ENCODE results near the gene FEM1B. TPM values are rescaled to one million over a fixed set of nuclear protein-coding genes. Genes with fewer than 3 reads are reported as not detected.
A peak's percentile ranks its signal among the peaks of the same experiment; 100 is the strongest.

FEM1B gene
- total and polyA plus RNA-seq, 2 of the 8 experiments (the other 6 are each of a cell fraction or from before 2014, with no cell fraction given): 36.1 to 83.8 TPM

DNA sequence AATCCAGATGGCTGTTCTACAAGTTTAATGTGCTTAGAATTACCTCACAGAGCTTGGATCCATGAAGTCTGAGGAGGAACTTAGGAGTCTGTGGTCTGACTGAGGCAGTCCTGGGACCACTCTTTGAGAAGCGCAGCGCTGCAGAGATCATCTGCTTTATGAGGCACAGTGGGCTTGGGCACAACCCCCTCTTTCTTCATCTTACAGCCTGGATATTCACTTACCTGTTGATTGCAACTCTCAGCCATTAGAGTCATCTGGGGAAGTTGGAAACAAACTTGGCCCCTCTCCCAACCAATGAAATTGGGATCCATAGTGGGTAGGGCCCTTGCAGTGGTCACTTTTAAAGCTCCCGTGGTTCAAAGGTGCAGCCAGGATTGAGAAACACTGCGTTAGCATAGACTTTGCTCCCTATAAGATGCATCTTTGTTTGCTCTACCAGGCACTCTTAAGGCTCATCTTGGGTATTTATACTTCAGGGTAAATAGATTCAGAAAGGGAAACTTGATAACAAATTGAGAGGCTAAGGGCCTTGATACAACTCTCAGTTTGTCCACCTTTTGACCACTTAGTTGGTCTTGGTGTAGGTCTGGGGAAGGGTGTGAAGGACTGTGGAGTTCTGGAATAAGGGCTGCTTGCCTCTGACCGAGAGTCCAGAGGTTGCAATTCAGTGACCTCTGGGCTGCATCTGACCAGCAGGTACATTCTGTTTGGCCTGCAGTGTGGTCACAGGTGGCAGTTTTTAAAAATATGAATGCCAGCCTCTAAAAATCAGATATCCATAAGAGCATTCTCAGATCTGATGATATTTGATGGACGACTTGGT is 22.8 kb downstream of the FEM1B start:
- no peak overlapping the region for H4K8ac ChIP-seq (ENCODE audit: extremely low read depth, insufficient read depth, low read length)
- H2AK5ac ChIP-seq (ENCODE audit: low read depth, low read length): no peak overlapping the region
- H3K4ac ChIP-seq (replicated peaks; ENCODE audit: insufficient read length, low read depth, low read length): no peak overlapping the region
- no peak overlapping the region for H2BK12ac ChIP-seq (ENCODE audit: low read depth, low read length)
- FAIRE-seq (no peak), DNase-seq (ENCODE audit: low read depth in 1 of 2, low spot score in 2 of 2) (peak in 1 of 2 experiments; percentile 35)
- H3K4me2 ChIP-seq (ENCODE audit: insufficient read depth in 1 of 2, low read depth in 2 of 2, low read length in 2 of 2): no peak overlapping the region
- ChIA-PET CTCF (ENCODE audit: partially characterized antibody) (interaction anchor here (1.0 to 1.5 kb wide), 2 partner anchors 10 to 48 kb away, joined by 4 to 6 read pairs; no protein-coding TSS in a partner anchor), POLR2A (ENCODE audit: partially characterized antibody) (interaction anchor here (0.7 to 1.9 kb wide), 6 partner anchors 9 to 45 kb away, joined by 3 to 8 read pairs (median 4); partner anchors contain the start of gene FEM1B)
- H4K20me1 ChIP-seq (replicated peaks in 1 of 2; ENCODE audit: control insufficient read depth in 1 of 2, insufficient read depth in 2 of 2, low read length in 2 of 2): no peaks in the 10 kb centered on the region
- no peaks in the 10 kb centered on the region; the same call in 1 of the 2 replicates for H3K23me2 ChIP-seq (ENCODE audit: low read depth, low read length)
- H3K27ac ChIP-seq (ENCODE audit: low read depth, low read length): no peak overlapping the region
- no peak overlapping the region for H4K91ac ChIP-seq (replicated peaks; ENCODE audit: insufficient read length, low read length)
- no peak overlapping the region for H3K56ac ChIP-seq (replicated peaks; ENCODE audit: insufficient read length, low read depth, low read length)
- H3K27me3 ChIP-seq (replicated peaks in 1 of 4; ENCODE audit: control insufficient read depth in 3 of 4, extremely low read depth in 1 of 4, insufficient read depth in 3 of 4, low read length in 3 of 4): no peaks in the 10 kb centered on the region
- H3K4me1 ChIP-seq (replicated peaks in 1 of 4; ENCODE audit: control insufficient read depth in 3 of 4, insufficient read depth in 4 of 4, low read length in 3 of 4): peaks cover 7 to 18% (median 12%) of the 10 kb centered on the region in 4 experiments
- no peak overlapping the region for H3K4me3 ChIP-seq (ENCODE audit: extremely low read depth in 1 of 4, insufficient read depth in 2 of 4, low read depth in 3 of 4, low read length in 4 of 4)
- H3K9me3 ChIP-seq (ENCODE audit: insufficient read depth in 2 of 2, low read depth in 1 of 2, low read length in 1 of 2): no peaks in the 10 kb centered on the region
- H3K79me1 ChIP-seq (ENCODE audit: low read depth, low read length): no peaks in the 10 kb centered on the region
- H2BK120ac ChIP-seq (replicated peaks; ENCODE audit: low read depth, low read length): no peak overlapping the region
- no peak overlapping the region for H2BK5ac ChIP-seq (ENCODE audit: low read depth, low read length)
- 94% methylated on average over 6 of the region's 6 CpGs; no CpG with 5 or more reads in 1 of the 2 experiments for WGBS, 2 experiments (ENCODE audit: extremely low coverage in 1 of 2, insufficient coverage in 1 of 2, insufficient read length in 1 of 2, insufficient replicate concordance in 2 of 2, low coverage in 1 of 2, low lambda C conversion rate in 2 of 2, missing lambda C conversion rate in 1 of 2)
- no peak overlapping the region for H2BK15ac ChIP-seq (ENCODE audit: low read length)
- 0 out of 8 replicates have a peak, but pooled peaks cover 0 to 3% (median 1%) of the 10 kb centered on the region in 4 experiments for H3K36me3 ChIP-seq (ENCODE audit: control insufficient read depth in 2 of 4, insufficient read depth in 4 of 4, low read length in 3 of 4)
- H3K79me2 ChIP-seq (ENCODE audit: control insufficient read depth in 1 of 2, insufficient read depth in 2 of 2, low read length in 2 of 2): 0 out of 4 replicates have a peak, but pooled peaks cover 0 to 1% of the 10 kb centered on the region in 2 experiments
- no peak overlapping the region for H2AFZ ChIP-seq (ENCODE audit: low read length)
- H3K18ac ChIP-seq (ENCODE audit: extremely low read depth, low read length): no peak overlapping the region
- no peak overlapping the region for H4K5ac ChIP-seq (ENCODE audit: insufficient read length, low read depth, low read length)
- TF ChIP-seq TBP (IDR thresholded peaks at IDR 0.05; ENCODE audit: low read depth, low read length): no peak
- H2BK20ac ChIP-seq (ENCODE audit: low read length): no peak overlapping the region
- no peak overlapping the region for H3K9ac ChIP-seq (replicated peaks in 1 of 4; ENCODE audit: extremely low read depth in 1 of 4, low read depth in 3 of 4, low read length in 3 of 4)
- H3K23ac ChIP-seq (ENCODE audit: insufficient read length): no peak overlapping the region
- no peak overlapping the region for H3K14ac ChIP-seq (ENCODE audit: insufficient read length)

All from H1 (cell line).